ENCODE data around the gene TECPR1.

DNA sequence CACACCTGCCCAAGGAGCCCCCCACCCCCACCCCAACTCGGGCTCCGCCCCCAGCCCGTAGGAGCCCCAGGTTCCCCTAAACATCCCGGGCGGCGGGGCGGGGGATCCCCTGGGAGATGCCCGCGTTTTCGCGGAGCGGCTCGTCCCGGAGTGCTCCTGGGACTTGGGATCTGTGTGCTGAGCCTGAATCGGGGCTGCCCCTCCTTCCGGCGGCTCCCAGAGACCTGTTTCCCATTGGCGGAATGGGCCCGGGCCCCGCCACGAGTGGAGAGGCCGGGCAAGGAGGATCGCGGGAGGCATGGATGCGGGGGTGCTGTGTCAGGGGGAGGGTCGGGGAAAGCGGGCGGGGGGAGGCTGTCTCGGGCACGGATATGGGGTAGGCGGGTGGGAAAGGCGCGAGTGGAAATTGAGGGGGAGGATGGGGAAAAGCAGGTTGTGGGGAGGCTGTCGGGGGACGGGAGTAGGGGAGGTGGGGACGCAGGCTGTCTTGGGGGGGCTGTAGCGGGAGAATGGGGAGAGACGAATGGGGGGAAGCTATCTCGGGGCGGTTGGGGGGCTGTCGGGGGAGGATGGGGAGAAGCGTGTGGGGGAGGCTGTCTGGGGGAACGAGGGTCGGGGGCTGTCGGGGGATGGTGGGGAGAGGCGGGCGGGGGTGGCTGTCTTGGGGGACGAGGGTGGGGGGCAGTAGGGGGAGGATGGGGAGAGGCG lies 41.4 kb downstream of the TECPR1 start:
- TF ChIP-seq, protein P1, sequence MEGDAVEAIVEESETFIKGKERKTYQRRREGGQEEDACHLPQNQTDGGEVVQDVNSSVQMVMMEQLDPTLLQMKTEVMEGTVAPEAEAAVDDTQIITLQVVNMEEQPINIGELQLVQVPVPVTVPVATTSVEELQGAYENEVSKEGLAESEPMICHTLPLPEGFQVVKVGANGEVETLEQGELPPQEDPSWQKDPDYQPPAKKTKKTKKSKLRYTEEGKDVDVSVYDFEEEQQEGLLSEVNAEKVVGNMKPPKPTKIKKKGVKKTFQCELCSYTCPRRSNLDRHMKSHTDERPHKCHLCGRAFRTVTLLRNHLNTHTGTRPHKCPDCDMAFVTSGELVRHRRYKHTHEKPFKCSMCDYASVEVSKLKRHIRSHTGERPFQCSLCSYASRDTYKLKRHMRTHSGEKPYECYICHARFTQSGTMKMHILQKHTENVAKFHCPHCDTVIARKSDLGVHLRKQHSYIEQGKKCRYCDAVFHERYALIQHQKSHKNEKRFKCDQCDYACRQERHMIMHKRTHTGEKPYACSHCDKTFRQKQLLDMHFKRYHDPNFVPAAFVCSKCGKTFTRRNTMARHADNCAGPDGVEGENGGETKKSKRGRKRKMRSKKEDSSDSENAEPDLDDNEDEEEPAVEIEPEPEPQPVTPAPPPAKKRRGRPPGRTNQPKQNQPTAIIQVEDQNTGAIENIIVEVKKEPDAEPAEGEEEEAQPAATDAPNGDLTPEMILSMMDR (IDR thresholded peaks at IDR 0.05): no peak
- no peak for TF ChIP-seq EZH2 (IDR thresholded peaks at IDR 0.05; ENCODE audit: borderline replicate concordance, insufficient read depth, low read depth, low read length, poor library complexity, severe bottlenecking)

Measured in B cell (primary cell).